Activated gamma-delta T cell treated with Interleukin-2 at 50 U/mL for 16 hours (primary cell): ENCODE measurements around the gene GJD3.
"Not testable (repeated sequence)": the region's sequence is repeated elsewhere in the genome, so short reads cannot be mapped to it uniquely, and the experiment has no call there.

Source experiments
- DNase-seq: peaks from one replicate; pipeline ENCODE4 v3.0.0-alpha.2; 2020

Gene GJD3

GRCh38 chr17:40364121-40364861, at the start of gene GJD3:
Gene GJD3 (minus strand): TSS chr17:40364737. CDS start chr17:40363815, 922 bp downstream.
- no peak for DNase-seq

- DNase-seq: not testable (repeated sequence)
These were observed 49.8 kb upstream of the GJD3 start for GRCh38 chr17:40414312-40414711.

- no peak for DNase-seq
These were observed 48.3 kb upstream of the GJD3 start for GRCh38 chr17:40412880-40413279.

- no peak for DNase-seq
These were observed 47.3 kb upstream of the GJD3 start for GRCh38 chr17:40411821-40412220.

- DNase-seq: no peak
These were observed 45.5 kb upstream of the GJD3 start for GRCh38 chr17:40410082-40410481.

GRCh38 chr17:40409540-40409939, 45.0 kb upstream of the GJD3 start:
- not testable (repeated sequence) for DNase-seq

- no peak for DNase-seq
These were observed 42.9 kb upstream of the GJD3 start for GRCh38 chr17:40407460-40407859.

GRCh38 chr17:40404003-40404402, 39.5 kb upstream of the GJD3 start:
- no peak for DNase-seq

GRCh38 chr17:40402668-40403067, 38.1 kb upstream of the GJD3 start:
- no peak for DNase-seq

- DNase-seq: no peak
These were observed 34.6 kb upstream of the GJD3 start for GRCh38 chr17:40399185-40399584.

GRCh38 chr17:40386555-40386954, 22.0 kb upstream of the GJD3 start:
- not testable (repeated sequence) for DNase-seq

GRCh38 chr17:40382251-40382650, 17.7 kb upstream of the GJD3 start:
- no peak for DNase-seq

- DNase-seq: no peak
These were observed 14.4 kb upstream of the GJD3 start for GRCh38 chr17:40378966-40379365.

- no peak for DNase-seq
These were observed 13.3 kb upstream of the GJD3 start for GRCh38 chr17:40377832-40378231.

GRCh38 chr17:40376541-40376940, 12.0 kb upstream of the GJD3 start:
- DNase-seq: not testable (repeated sequence)

GRCh38 chr17:40375786-40376185, 11.2 kb upstream of the GJD3 start:
- not testable (repeated sequence) for DNase-seq

- no peak for DNase-seq
These were observed 10.4 kb upstream of the GJD3 start for GRCh38 chr17:40374821-40375498.

GRCh38 chr17:40373999-40374398, 9.5 kb upstream of the GJD3 start:
- DNase-seq: no peak

GRCh38 chr17:40373324-40373723, 8.8 kb upstream of the GJD3 start:
- DNase-seq: no peak

GRCh38 chr17:40372644-40373043, 8.1 kb upstream of the GJD3 start:
- DNase-seq: not testable (repeated sequence)

GRCh38 chr17:40372031-40372430, 7.5 kb upstream of the GJD3 start:
- no peak for DNase-seq

GRCh38 chr17:40371261-40371929, 6.9 kb upstream of the GJD3 start:
- DNase-seq: no peak

GRCh38 chr17:40369923-40370322, 5.4 kb upstream of the GJD3 start:
- DNase-seq: no peak

GRCh38 chr17:40367728-40368127, 3.2 kb upstream of the GJD3 start:
- DNase-seq: not testable (repeated sequence)
